ELF-1 (cell line): ENCODE results near the gene HLTF.
A peak's percentile ranks its signal among the peaks of the same experiment; 100 is the strongest.
"Not testable (repeated sequence)": the region's sequence is repeated elsewhere in the genome, so short reads cannot be mapped to it uniquely, and the experiment has no call there.

ENCODE experiments used
- DNase-seq: peaks from one replicate; pipeline ENCODE4 v3.0.0-alpha.2; 2016; ENCODE audit warnings: low read depth, low spot score

The HLTF gene

DNA sequence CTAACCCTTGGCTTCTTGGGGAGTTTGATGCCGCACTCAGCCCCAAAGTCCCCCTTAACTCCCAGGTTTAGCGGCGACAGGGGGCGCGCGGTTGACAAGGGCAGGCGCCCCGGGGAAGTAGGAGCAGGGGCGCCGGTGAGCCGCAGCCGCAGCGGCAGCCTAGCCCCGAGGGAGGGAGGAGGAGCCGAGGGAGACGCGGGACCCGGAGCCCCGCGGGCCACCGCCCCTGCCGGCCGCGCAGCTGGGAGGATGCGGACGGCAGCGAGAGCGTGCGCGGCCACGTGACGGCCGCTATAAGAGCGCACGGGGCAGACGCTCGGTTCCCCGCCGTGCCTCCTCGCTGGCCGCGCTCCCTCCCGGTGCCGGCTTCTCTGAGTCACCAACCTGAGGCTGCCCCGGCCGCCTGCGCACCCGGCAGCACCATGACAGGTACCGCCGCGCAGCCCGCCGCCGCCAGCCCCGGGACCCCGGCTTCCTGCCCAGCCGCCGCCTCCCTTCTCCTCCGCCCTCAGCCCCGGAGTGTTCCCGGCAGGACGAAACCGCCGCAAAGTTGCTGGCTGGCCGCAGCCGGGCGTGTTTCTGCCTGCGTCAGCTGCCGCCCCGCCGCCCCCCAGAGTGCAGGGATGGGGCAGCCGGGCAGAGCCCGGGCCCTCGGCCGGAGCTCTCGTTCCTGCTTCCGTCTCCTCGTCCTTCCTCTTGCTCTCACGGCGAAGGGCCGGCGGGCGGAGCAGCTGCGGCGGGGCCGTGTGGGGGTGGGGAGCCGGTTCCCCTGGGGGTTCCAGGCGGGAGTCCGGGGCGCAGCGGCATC is 94.9 kb downstream of the HLTF start, which contains the start of gene GYG1:
TSS of gene GYG1 (plus strand) at position 322 of the 808 bp plus-strand sequence. CDS start at position 423, 101 bp downstream.
- peak; percentile 92 for DNase-seq

DNA sequence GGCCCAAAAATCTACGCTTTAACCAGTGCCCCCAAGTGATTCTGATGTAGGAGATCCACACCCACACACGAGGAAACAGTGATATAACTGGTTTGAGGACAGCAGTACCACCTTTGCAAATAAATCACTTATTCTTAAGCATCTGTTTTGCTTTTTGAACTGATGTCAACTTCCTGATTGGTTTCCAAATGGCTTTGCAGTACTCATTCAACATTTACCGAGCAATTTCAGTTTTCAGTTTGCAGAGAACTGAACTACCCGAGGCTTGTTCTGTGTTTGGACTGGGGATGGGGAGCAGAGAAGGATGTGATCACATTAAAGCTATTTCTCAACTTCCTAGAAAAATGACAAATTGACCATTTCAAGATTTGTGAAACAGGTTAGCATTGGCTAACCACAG is 96.1 kb downstream of the HLTF start:
- DNase-seq = no peak

DNA sequence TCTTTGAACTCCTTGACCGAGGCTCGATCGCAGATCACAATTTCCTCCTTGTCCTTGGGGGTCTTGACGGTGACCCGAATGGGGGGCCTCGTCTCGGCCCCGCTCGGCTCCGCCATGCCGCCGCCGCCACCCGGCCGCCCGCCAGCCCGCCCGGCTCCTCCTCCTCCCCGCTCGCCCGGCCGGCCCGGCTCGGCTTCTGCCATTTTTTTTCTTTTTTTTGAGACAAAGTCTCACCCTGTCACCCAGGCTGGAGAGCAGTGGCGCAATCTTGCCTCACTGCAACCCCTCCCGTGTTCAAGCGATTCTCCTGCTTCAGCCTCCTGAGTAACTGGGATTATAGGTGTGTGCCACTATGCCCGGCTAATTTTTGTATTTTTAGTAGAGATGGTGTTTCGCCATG is 98.8 kb downstream of the HLTF start:
- DNase-seq = not testable (repeated sequence)

DNA sequence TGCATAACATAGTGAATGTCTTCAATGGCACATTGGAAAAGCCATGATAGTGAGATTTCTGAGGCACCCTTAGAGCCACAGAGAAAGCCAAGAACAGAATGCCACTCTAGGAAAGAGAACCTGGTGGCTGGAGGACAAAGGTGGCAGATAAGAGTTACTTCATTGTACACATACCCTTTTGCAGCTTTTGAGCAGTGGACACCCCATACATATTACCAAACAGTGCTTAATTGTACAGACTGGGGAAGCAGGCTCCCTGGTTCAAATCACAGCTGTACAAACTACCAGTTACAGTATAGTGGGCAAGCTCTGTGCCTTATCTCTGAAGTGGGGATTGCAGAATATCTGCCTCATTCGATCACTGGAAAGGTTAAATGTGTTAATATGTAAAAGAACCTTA is 105.1 kb downstream of the HLTF start:
- DNase-seq = no peak
